Effector CD8-positive, alpha-beta T cell (primary cell): ENCODE results near the gene HSD3B7.

Experiments
- DNase-seq: peaks from one replicate; lab custom pipeline; 2025; lab: John Stamatoyannopoulos, UW

HSD3B7 gene

DNA sequence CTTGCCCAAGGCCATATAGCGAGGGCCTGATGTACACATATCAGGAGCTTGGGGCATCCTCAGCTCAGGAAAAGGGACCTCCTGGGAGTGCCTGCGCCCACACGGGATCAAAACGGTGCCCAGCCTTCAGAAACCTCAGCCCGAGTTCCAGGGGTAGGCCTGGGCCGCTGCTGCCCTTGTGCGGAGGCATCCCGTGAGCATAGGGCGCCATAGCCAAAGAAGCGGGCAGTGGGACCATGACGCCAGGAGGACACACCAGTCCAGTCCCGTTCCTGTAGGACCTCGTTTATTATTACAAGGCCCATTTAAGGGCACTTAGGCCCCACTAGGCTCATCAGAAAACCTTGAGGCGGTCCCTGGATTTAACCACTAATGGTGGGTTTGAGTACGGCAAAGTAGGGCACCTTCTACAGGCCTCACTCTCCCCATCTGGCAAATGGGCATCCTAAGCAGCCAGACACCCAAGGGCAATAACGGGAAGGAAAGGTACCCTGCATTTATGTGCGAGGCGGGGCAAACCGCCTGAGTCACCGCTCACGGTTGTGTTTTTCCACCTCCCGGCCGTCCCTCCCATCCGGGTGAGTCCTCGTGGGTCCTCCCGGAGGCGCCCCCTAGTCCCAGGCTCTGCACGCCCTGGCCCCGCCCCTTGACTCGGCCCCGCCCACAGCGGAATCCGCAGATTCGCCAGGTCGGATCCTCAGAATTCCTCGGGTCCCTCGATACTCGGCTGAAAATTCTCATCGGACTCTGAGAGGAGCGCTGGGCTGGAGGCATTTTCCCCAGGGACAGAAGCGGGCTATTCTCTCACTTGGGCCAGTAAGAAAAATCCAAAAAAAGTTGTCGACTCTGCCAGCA, 28.2 kb upstream of the HSD3B7 start:
- peak; percentile 77 for DNase-seq

GRCh38 chr16:30957456-30958174, 27.4 kb upstream of the HSD3B7 start, which contains the start of gene SETD1A:
Gene SETD1A (plus strand): TSS chr16:30957754. CDS start chr16:30958732, 978 bp downstream.
- peak; percentile 92 for DNase-seq

DNA sequence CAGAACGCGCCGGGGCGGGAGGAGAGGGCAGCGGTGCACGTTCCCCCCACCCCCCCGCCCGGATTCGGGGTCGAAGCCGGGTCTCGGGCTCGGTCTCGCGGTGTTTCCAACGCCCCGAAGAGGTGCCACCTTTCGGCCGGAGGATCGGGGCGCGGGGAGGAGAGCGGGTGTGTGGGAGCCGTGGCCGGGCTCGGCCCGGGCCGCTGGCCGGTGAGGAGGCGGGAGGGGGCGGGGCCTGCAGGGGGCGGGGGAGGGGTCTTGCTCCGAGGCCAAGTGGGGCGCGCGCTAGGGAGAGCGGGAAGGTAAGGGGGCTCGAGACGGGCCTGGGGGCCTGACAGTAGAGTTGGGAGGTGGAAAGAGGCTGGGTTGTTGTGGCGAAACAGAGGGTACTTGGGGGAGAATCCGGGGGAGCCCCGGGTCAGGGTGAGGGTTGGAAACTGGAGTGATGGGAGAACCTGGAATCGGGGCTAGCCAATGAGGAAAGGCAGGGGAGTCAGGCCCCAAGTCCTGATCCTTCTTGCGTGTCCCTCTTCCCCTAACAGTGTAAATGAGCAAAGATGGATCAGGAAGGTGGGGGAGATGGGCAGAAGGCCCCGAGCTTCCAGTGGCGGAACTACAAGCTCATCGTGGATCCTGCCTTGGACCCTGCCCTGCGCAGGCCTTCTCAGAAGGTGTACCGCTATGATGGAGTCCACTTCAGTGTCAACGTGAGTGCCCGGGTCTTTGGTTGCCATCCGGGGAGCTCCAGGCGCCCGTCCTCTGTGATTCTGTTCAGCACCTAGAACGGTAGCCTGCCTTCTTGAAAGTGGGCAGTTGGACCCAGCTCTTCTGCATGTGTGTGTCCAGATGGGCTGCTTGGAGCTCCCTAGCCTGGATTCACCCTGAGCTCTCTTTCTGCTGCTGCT, 26.6 kb upstream of the HSD3B7 start:
- peak; percentile 79 for DNase-seq

DNA sequence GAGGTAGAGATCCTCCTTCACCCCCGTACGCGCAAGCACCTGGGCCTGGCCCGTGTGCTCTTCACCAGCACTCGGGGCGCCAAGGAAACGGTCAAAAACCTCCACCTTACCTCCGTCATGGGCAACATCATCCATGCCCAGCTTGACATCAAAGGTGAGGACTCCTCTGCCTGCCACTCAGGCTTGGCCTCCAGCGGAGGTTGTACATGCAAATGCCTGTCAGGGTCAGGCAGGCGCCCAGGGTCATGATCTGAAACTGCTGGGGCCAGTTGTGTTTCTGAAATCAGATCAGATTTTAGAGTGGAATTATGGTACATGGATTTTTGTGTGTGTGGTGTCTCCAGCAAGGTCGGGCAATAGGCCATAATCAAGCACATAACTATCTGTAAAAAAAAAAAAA, 23.6 kb upstream of the HSD3B7 start:
- DNase-seq: no peak

GRCh38 chr16:30963925-30964511, 21.0 kb upstream of the HSD3B7 start:
- DNase-seq: no peak

DNA sequence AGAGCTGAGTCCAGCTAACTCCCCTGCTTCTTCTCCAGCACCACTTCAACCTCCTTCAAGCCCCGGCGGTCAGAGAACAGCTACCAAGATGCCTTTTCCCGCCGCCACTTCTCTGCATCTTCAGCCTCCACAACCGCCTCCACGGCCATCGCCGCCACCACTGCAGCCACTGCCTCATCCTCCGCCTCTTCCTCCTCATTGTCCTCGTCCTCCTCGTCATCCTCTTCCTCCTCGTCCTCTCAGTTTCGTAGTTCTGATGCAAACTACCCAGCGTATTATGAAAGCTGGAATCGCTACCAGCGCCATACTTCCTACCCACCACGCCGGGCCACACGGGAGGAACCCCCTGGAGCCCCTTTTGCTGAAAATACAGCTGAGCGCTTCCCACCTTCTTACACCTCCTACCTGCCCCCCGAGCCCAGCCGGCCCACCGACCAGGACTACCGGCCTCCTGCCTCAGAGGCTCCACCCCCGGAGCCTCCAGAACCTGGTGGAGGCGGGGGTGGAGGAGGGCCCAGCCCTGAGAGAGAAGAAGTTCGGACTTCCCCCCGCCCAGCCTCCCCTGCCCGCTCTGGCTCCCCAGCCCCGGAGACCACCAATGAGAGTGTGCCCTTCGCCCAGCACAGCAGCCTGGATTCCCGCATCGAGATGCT, 20.3 kb upstream of the HSD3B7 start:
- DNase-seq: no peak

- no peak for DNase-seq
Observed at GRCh38 chr16:30965436-30965835, 19.6 kb upstream of the HSD3B7 start.

- no peak for DNase-seq
Observed at GRCh38 chr16:30966033-30966619, 18.9 kb upstream of the HSD3B7 start.

- no peak for DNase-seq
Observed at GRCh38 chr16:30967795-30968194, 17.2 kb upstream of the HSD3B7 start.

DNA sequence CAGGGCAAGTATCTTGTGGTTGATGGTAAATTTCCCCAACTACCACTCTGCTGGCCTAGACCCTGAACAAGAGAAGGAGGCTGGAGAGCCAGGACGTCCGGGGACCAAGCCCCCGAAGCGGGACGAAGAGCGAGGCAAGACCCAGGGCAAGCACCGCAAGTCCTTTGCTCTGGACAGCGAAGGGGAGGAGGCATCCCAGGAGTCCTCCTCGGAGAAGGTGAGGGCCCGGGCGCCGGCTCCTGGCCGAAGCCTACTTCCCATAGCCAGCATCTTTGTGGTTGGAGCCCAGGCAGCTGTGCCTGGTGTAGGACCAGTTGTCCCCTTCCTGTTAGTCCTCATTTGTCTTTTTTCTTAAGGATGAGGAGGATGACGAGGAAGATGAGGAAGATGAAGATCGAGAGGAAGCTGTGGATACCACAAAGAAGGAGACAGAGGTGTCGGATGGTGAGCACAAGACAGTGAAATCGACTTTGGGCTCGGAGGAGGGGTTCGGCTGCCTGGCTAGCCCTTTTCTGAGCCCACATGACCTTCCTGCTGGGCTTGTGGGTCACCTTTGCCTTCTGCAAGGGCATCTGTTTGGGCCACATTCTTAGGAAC, 15.7 kb upstream of the HSD3B7 start:
- no peak for DNase-seq

DNA sequence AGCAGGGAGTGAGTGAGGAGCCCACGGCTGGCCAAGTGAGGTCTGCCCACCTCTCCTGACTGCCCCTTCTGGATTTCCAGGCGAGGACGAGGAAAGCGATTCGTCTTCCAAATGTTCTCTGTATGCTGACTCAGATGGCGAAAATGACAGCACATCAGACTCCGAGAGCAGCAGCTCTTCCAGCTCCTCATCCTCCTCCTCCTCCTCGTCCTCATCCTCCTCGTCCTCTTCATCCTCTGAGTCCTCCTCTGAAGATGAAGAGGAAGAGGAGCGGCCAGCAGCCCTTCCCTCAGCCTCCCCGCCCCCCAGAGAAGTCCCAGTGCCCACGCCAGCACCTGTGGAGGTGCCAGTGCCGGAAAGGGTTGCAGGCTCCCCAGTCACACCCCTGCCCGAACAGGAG, 13.7 kb upstream of the HSD3B7 start:
- DNase-seq: no peak

GRCh38 chr16:30972872-30973271, 12.1 kb upstream of the HSD3B7 start:
- DNase-seq: no peak

- no peak for DNase-seq
Observed at GRCh38 chr16:30974348-30974747, 10.7 kb upstream of the HSD3B7 start.

- no peak for DNase-seq
Observed at GRCh38 chr16:30976486-30976885, 8.5 kb upstream of the HSD3B7 start.

GRCh38 chr16:30977502-30977901, 7.5 kb upstream of the HSD3B7 start:
- no peak for DNase-seq

- no peak for DNase-seq
Observed at GRCh38 chr16:30979170-30980022, 5.6 kb upstream of the HSD3B7 start.

GRCh38 chr16:30980023-30980371, 5.0 kb upstream of the HSD3B7 start:
- no peak for DNase-seq

DNA sequence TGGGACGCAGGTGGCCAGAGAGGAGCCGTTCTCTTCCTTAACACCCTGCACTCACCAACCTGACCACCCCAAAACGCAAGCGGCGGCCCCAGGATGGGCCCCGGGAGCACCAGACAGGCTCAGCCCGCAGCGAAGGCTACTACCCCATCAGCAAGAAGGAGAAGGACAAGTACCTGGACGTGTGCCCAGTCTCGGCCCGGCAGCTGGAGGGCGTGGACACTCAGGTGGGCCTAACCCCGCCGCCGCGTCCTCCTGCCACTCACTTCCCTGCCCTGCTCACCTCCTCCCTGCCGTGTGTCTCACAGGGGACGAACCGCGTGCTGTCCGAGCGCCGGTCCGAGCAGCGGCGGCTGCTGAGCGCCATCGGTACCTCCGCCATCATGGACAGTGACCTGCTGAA, 4.6 kb upstream of the HSD3B7 start:
- DNase-seq: no peak

GRCh38 chr16:30980959-30981358, 4.0 kb upstream of the HSD3B7 start:
- DNase-seq: no peak
